T-helper 1 cell treated with Interleukin-12 subunit alpha and Interleukin-12 subunit beta and Interleukin-4 antibody, amounts not matched to agents 30 μg/mL and 1 μg/mL, for 36 hours (primary cell): Measurements from ENCODE around the gene C1orf210.

ENCODE experiments used
- H3K27ac Mint-ChIP-seq: one replicate; pipeline ENCODE4 v1.8.0; 2021; ENCODE audit warnings: mild to moderate bottlenecking, mixed read lengths
- H3K27me3 Mint-ChIP-seq: one replicate; pipeline ENCODE4 v1.8.0; 2021; ENCODE audit warnings: low read depth, mixed read lengths
- H3K36me3 Mint-ChIP-seq: one replicate; pipeline ENCODE4 v1.8.0; 2021; ENCODE audit warnings: low read depth, mixed read lengths
- H3K4me1 Mint-ChIP-seq: one replicate; pipeline ENCODE4 v1.8.0; 2021; ENCODE audit warnings: low read depth, mixed read lengths
- H3K4me3 Mint-ChIP-seq: one replicate; pipeline ENCODE4 v1.8.0; 2021; ENCODE audit warnings: mild to moderate bottlenecking, moderate library complexity, mixed read lengths
- H3K9me3 Mint-ChIP-seq: one replicate; pipeline ENCODE4 v1.8.0; 2021; ENCODE audit warnings: mixed read lengths

The C1orf210 gene

DNA sequence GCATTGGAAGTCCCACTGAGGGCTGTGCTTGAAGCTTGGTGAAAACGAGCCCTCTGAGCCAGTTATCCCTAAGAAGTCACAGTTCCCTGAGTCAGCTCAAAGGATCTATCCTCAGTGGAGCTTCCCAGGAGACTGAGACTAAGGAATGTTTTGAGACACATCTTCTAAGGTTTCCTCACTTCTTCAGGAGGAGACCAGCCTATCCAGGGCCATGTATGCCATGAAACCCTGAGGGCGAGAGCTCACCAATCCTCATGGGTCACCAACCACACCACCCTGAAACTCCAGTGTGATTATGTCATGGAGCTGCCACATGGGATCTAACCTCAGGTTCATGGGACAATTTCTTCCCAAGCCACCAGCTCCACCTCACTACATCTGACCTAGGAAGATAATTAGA, 7.8 kb upstream of the C1orf210 start:
- H3K4me3 Mint-ChIP-seq = no peak overlapping the region
- H3K9me3 Mint-ChIP-seq = no peaks in the 10 kb centered on the region
- H3K27ac Mint-ChIP-seq = no peak overlapping the region
- H3K4me1 Mint-ChIP-seq = peaks cover 21% of the 10 kb centered on the region
- no peaks in the 10 kb centered on the region for H3K36me3 Mint-ChIP-seq
- H3K27me3 Mint-ChIP-seq = peaks cover 4% of the 10 kb centered on the region

- no peaks in the 10 kb centered on the region for H3K36me3 Mint-ChIP-seq
- no peak overlapping the region for H3K27ac Mint-ChIP-seq
- H3K4me1 Mint-ChIP-seq = peaks cover 21% of the 10 kb centered on the region
- no peak overlapping the region for H3K4me3 Mint-ChIP-seq
- H3K27me3 Mint-ChIP-seq = peaks cover 4% of the 10 kb centered on the region
- H3K9me3 Mint-ChIP-seq = no peaks in the 10 kb centered on the region
Observed at GRCh38 chr1:43292679-43293078, 7.3 kb upstream of the C1orf210 start.

DNA sequence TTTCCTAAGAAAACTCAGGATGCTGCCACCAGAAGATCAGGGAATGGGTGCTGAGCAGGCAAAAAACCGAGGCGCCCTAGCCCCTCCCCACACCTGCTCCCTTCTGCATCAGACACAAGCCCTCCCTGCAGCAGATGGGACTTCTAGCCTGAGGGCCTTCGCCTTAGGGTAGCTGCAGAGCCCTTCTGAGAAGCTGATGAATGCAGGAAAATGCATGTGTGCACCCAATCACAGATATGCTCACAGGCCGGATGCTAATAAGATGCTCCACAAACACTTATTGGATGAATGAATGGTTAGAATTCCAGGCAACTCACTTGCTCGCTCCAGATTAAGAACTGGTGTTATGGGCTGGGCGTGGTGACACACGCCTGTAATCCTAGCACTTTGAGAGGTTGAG, 6.8 kb upstream of the C1orf210 start:
- Mint-ChIP-seq H3K36me3 (no peaks in the 10 kb centered on the region), H3K27ac (no peak overlapping the region), H3K4me3 (no peak overlapping the region), H3K4me1 (peaks cover 21% of the 10 kb centered on the region), H3K27me3 (peaks cover 5% of the 10 kb centered on the region), H3K9me3 (no peaks in the 10 kb centered on the region)

DNA sequence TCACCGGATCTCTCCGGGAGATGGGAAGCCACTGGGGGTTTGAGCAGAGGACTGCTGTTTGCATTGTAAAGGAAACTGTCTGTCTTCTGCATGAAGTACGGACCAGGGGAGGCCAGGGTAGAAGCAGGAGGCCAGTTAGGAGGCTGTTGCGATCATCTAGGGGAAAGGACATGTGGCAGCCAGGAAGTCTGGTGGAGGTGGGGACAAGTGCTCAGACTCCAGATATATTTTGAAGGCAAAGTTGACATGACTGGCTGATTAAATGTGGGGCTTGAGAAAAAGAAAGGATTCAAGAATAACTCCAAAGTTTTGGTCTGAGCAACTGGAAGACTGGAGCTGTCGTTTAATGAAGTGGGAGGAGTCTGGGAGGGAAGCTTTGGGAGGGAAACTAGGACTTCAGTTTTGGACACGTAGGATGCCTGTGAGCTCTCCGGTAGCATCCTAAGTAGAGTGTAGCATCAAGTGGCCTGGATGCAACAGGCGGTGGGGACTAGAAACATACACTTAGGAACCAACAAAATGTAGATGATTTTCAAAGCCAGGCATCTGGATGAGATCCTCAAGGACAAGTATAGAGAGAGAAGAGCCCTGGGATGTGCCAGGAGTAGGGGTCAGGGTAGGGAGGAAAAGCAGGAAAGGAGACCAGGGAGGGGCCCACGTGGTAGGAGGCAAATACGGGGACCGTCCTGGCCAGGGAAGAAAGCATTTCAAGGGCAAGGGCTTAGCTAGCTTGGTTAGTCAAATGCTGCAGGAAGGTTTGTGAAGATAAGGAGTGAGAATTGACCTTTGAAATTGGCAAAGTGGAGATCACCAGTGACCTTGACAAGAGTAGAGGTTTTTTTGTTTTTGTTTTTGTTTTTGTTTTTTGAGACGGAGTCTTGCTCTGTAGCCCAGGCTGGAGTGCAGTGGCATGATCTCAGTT, 3.7 kb upstream of the C1orf210 start:
- Mint-ChIP-seq H3K27me3 (peaks cover 7% of the 10 kb centered on the region), H3K9me3 (no peaks in the 10 kb centered on the region), H3K27ac (no peak overlapping the region), H3K36me3 (no peaks in the 10 kb centered on the region), H3K4me3 (no peak overlapping the region), H3K4me1 (peaks cover 2% of the 10 kb centered on the region)

GRCh38 chr1:43288058-43288784, 2.8 kb upstream of the C1orf210 start:
- Mint-ChIP-seq H3K27ac (no peak overlapping the region), H3K4me3 (no peak overlapping the region), H3K4me1 (peaks cover under 1% of the 10 kb centered on the region), H3K36me3 (no peaks in the 10 kb centered on the region), H3K9me3 (no peaks in the 10 kb centered on the region), H3K27me3 (peaks cover 7% of the 10 kb centered on the region)

GRCh38 chr1:43286533-43286932, 1.2 kb upstream of the C1orf210 start:
- Mint-ChIP-seq H3K27me3 (peaks cover 7% of the 10 kb centered on the region), H3K27ac (no peak overlapping the region), H3K4me1 (no peaks in the 10 kb centered on the region), H3K9me3 (no peaks in the 10 kb centered on the region), H3K36me3 (no peaks in the 10 kb centered on the region), H3K4me3 (no peak overlapping the region)

GRCh38 chr1:43286115-43286514, 734 bp upstream of the C1orf210 start:
- no peaks in the 10 kb centered on the region for H3K9me3 Mint-ChIP-seq
- H3K27me3 Mint-ChIP-seq = peaks cover 7% of the 10 kb centered on the region
- H3K27ac Mint-ChIP-seq = no peak overlapping the region
- no peak overlapping the region for H3K4me3 Mint-ChIP-seq
- no peaks in the 10 kb centered on the region for H3K4me1 Mint-ChIP-seq
- no peaks in the 10 kb centered on the region for H3K36me3 Mint-ChIP-seq

DNA sequence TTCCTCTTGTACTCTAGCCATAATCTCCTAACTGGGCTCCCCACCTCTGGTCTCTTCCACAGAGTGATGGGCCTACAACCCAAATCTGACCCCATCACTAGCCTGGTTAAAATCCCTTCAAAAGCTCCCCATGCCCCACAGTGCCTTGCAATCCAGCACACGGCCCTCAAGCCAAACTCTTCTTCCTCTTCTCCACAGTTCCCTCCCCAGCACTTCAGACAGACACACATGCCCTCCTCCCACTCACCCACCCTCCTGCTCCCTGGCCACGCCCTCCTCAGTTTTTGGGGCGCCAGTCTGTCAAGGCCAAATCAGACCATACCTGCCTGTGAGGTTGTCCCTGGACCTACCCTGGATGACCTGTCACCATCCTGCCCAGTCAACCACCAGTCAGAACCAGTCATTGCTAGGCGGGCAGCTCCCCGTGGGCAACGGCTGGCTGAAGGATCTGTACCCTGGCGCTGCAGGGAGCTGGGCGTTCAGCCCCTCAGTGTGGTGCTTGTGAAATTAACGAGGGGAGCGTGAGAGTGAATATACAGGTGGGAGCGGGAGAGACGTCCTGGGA, 753 bp downstream of the C1orf210 start:
- H3K4me3 Mint-ChIP-seq = no peak overlapping the region
- no peaks in the 10 kb centered on the region for H3K9me3 Mint-ChIP-seq
- H3K27me3 Mint-ChIP-seq = peaks cover 13% of the 10 kb centered on the region
- H3K36me3 Mint-ChIP-seq = no peaks in the 10 kb centered on the region
- H3K27ac Mint-ChIP-seq = no peak overlapping the region
- no peaks in the 10 kb centered on the region for H3K4me1 Mint-ChIP-seq

DNA sequence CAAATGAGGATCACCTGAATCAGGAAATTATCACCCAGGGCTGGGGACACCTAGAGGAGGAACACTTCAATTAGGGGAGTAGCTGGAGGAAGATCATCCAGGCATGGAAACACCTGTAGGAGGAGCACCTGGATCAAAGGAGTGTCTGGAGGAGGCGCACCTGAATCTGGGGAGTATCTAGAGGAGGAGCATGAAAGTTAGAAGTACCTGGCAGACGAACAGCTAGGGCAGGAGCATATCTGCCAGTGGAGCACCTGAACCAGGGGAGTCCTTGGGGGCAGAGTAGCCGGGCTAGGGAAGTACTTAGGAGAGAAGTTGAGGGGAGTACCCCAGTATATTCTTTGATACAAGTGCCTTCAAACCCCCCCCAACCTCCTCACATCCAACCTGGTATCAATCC, 1.3 kb downstream of the C1orf210 start:
- Mint-ChIP-seq H3K36me3 (no peaks in the 10 kb centered on the region), H3K4me1 (no peaks in the 10 kb centered on the region), H3K27me3 (peaks cover 13% of the 10 kb centered on the region), H3K9me3 (no peaks in the 10 kb centered on the region), H3K4me3 (no peak overlapping the region), H3K27ac (no peak overlapping the region)

DNA sequence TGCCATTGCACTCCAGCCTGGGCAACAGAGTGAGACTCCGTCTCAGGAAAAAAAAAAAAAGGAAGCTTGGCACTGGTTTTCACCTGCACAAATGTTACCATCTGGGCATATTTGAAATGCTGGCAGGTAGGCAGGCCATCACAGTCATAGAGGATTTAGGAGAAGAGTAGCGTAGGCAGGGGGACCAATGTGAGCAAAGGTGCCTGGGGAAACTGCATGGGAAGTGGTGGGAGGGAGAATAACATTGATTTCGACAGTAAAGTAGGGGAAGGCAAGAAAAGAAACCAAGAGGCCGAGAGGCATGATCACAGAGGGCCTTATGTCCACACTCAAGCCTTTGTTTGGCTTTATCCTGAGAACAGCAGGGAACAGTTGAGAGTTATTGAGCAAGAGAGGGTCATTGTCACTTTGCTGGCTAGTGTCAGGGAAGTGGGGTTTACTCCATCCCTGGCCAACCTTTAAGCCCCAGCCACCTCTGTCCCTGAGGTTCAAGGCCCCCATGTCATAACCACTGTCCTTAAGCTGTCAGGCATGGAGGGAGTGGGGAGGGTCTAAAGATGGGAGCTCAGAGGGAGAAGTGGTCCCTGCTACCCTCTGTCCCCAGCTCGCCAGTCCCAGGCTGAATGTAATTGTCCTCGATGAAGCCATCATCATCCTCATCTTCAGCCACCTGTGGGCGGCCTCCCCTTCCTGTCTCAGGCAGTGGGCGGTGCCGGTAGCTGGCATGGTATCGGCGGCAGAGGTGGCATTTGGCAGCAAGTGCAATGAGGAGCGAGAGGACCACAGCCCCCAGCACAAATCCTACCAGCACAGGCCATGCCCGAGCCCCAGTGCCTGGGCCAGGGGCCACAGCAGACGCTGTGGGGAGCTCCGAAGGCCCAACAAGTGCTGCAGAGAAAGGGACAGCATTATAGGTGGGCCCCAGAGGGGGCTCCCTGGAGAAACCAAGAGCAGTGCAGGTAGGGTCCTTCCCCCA, 2.9 kb downstream of the C1orf210 start:
- H3K27me3 Mint-ChIP-seq = peaks cover 9% of the 10 kb centered on the region

GRCh38 chr1:43280692-43281091, 4.7 kb downstream of the C1orf210 start:
- H3K9me3 Mint-ChIP-seq = no peaks in the 10 kb centered on the region
- peaks cover 6% of the 10 kb centered on the region for H3K27me3 Mint-ChIP-seq
- H3K27ac Mint-ChIP-seq = no peak overlapping the region
- H3K4me3 Mint-ChIP-seq = no peak overlapping the region
- H3K4me1 Mint-ChIP-seq = no peaks in the 10 kb centered on the region
- H3K36me3 Mint-ChIP-seq = no peaks in the 10 kb centered on the region

More for the DNA sequence above, 2.9 kb downstream of the C1orf210 start:
- Mint-ChIP-seq H3K9me3 (no peaks in the 10 kb centered on the region), H3K27ac (no peak overlapping the region), H3K36me3 (no peaks in the 10 kb centered on the region), H3K4me3 (no peak overlapping the region), H3K4me1 (no peaks in the 10 kb centered on the region)

DNA sequence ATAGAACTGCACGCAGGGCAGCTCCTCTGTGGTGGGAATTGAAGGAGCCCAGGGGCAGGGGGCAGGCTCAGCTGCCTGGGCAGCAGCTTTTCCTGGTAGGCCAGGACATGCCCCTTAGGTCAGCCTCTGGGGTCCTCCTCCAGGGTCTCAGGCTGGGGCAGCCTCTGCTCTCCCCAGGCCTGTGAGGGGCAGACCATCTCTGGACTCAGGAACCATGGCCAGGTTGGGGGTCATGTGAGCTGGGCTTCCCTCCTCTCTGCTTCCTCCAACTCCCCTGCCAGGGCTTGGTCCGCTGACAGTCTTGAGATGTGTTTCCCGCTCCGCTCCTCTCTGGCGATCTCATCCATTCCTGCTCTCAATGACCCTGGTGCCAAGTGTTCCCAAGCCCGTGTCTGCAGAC, 5.7 kb downstream of the C1orf210 start:
- Mint-ChIP-seq H3K9me3 (no peaks in the 10 kb centered on the region), H3K4me3 (no peak overlapping the region), H3K27ac (no peak overlapping the region), H3K4me1 (peaks cover 7% of the 10 kb centered on the region), H3K27me3 (peaks cover 6% of the 10 kb centered on the region), H3K36me3 (no peaks in the 10 kb centered on the region)

DNA sequence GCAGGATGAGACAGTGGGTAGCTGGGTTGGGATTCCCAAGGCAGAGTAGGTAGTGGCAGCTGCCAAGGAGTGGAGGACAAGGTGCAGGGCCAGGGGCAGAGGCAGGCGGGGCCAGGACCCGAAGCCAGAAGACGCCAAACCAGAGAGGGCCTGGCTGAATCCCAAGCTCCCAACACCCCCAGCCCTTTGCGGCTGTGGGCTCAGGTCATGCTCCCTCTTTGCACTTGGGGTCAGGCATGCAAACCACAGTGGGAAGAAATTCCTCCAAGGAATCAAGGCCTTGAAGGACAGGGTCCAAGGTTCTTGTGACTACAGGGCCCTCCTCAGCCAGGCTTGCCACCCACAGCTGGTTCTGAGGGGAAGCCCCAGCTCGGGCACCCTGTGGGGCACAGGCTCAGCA, 6.2 kb downstream of the C1orf210 start:
- H3K4me3 Mint-ChIP-seq = no peak overlapping the region

More for the DNA sequence above, 6.2 kb downstream of the C1orf210 start:
- H3K9me3 Mint-ChIP-seq = peaks cover 5% of the 10 kb centered on the region
- no peak overlapping the region for H3K27ac Mint-ChIP-seq
- H3K27me3 Mint-ChIP-seq = peaks cover 6% of the 10 kb centered on the region
- peaks cover 12% of the 10 kb centered on the region for H3K4me1 Mint-ChIP-seq
- H3K36me3 Mint-ChIP-seq = peaks cover 4% of the 10 kb centered on the region
